Urinary bladder (tissue), 4 donors: ENCODE measurements around the gene TBX15. TPM values are rescaled to one million over a fixed set of nuclear protein-coding genes. Genes with fewer than 3 reads are reported as not detected.

Experiments
- DNase-seq: peaks from one replicate; pipeline ENCODE4 v3.0.0-alpha.2; 2015; ENCODE audit errors: extremely low spot score
- H3K27ac ChIP-seq: one replicate; pipeline ENCODE4 v1.5.1; 2013; ENCODE audit warnings: low read depth, mild to moderate bottlenecking, moderate library complexity
- H3K36me3 ChIP-seq: one replicate; pipeline ENCODE4 v1.6.1; 2013; ENCODE audit warnings: mild to moderate bottlenecking, moderate library complexity; ENCODE audit not compliant: insufficient read depth
- H3K4me1 ChIP-seq: one replicate; pipeline ENCODE4 v1.6.1; 2013; ENCODE audit warnings: mild to moderate bottlenecking, moderate library complexity; ENCODE audit not compliant: insufficient read depth
- H3K4me3 ChIP-seq: one replicate; pipeline ENCODE4 v1.5.1; 2013; ENCODE audit warnings: low read depth, low read length
- WGBS: extraction: QIAGEN DNeasy Blood & Tissue Kit; methylation state at CpG from one replicate; pipeline ENCODE4 v1.1.7; 2013; 5-methylcytosine and 5-hydroxymethylcytosine counted together
- polyA plus RNA-seq: library from polyadenylated mRNA; stranded (reverse); fragments of 200-250 nt; gene quantifications from one replicate; pipeline ENCODE4 v1.2.3, GENCODE V29; 2013
- total RNA-seq: library from RNA; depleted of rRNA; stranded (reverse); fragments of >200 nt; gene quantifications from one replicate; pipeline ENCODE4 v1.2.3, GENCODE V29; 2014
- donor health status: healthy with polysubstance abuse.
- donor health status: healthy.

The TBX15 gene
- total RNA-seq (5.2 TPM), polyA plus RNA-seq (0.38 TPM)

- H3K4me1 ChIP-seq: no peaks in the 10 kb centered on the region
- WGBS: 11% methylated on average over 31 of the region's 31 CpGs
- H3K4me3 ChIP-seq: peak within 1 kb of the TSS; percentile 22
- no peak within 1 kb of the TSS for H3K27ac ChIP-seq
- H3K36me3 ChIP-seq: no peaks in the 10 kb centered on the region
- no peak for DNase-seq
Observed at GRCh38 chr1:118988186-118989005, at the start of gene TBX15. Gene TBX15, minus strand, starts transcription at chr1:118988343. Its CDS starts 548 bp downstream, at chr1:118987795.

- H3K36me3 ChIP-seq: peaks cover 3% of the 10 kb centered on the region
- DNase-seq: no peak
- H3K27ac ChIP-seq: no peak overlapping the region
- no peaks in the 10 kb centered on the region for H3K4me1 ChIP-seq
- H3K4me3 ChIP-seq: no peak overlapping the region
Observed at GRCh38 chr1:119034359-119034758, 46.2 kb upstream of the TBX15 start.

- WGBS: 98% methylated on average over 22 of the region's 22 CpGs
- Histone ChIP-seq H3K36me3 (peaks cover 3% of the 10 kb centered on the region), H3K4me3 (no peak overlapping the region), H3K4me1 (no peaks in the 10 kb centered on the region), H3K27ac (no peak overlapping the region)
- DNase-seq: no peak
Observed at GRCh38 chr1:119032986-119033385, 44.8 kb upstream of the TBX15 start.

- Histone ChIP-seq H3K4me3 (no peak overlapping the region), H3K36me3 (peaks cover 4% of the 10 kb centered on the region), H3K4me1 (no peaks in the 10 kb centered on the region), H3K27ac (no peak overlapping the region)
- no peak for DNase-seq
- WGBS: 97% methylated on average over 1 of the region's 1 CpG
Observed at GRCh38 chr1:119027759-119028158, 39.6 kb upstream of the TBX15 start.

- H3K4me1 ChIP-seq: no peaks in the 10 kb centered on the region
- no peak for DNase-seq
- no peak overlapping the region for H3K27ac ChIP-seq
- peaks cover 4% of the 10 kb centered on the region for H3K36me3 ChIP-seq
- 79% methylated on average over 5 of the region's 5 CpGs for WGBS
- H3K4me3 ChIP-seq: no peak overlapping the region
Observed at GRCh38 chr1:119026956-119027355, 38.8 kb upstream of the TBX15 start.

GRCh38 chr1:119015547-119015946, 27.4 kb upstream of the TBX15 start:
- H3K4me1 ChIP-seq: no peaks in the 10 kb centered on the region
- H3K27ac ChIP-seq: no peak overlapping the region
- 87% methylated on average over 2 of the region's 2 CpGs for WGBS
- no peak overlapping the region for H3K4me3 ChIP-seq
- no peak for DNase-seq
- no peaks in the 10 kb centered on the region for H3K36me3 ChIP-seq

- WGBS: 83% methylated on average over 5 of the region's 5 CpGs
- H3K4me3 ChIP-seq: no peak overlapping the region
- H3K27ac ChIP-seq: no peak overlapping the region
- H3K36me3 ChIP-seq: no peaks in the 10 kb centered on the region
- peaks cover 2% of the 10 kb centered on the region for H3K4me1 ChIP-seq
- DNase-seq: no peak
Observed at GRCh38 chr1:119012383-119012782, 24.2 kb upstream of the TBX15 start.

- WGBS: 90% methylated on average over 3 of the region's 3 CpGs
- peaks cover 5% of the 10 kb centered on the region for H3K4me1 ChIP-seq
- no peak overlapping the region for H3K4me3 ChIP-seq
- H3K36me3 ChIP-seq: no peaks in the 10 kb centered on the region
- no peak for DNase-seq
- no peak overlapping the region for H3K27ac ChIP-seq
Observed at GRCh38 chr1:119011706-119012105, 23.6 kb upstream of the TBX15 start.

- H3K27ac ChIP-seq: no peak overlapping the region
- H3K4me3 ChIP-seq: no peak overlapping the region
- no peaks in the 10 kb centered on the region for H3K36me3 ChIP-seq
- peaks cover 5% of the 10 kb centered on the region for H3K4me1 ChIP-seq
- WGBS: 95% methylated on average over 2 of the region's 2 CpGs
- no peak for DNase-seq
Observed at GRCh38 chr1:119011116-119011515, 23.0 kb upstream of the TBX15 start.

GRCh38 chr1:119010201-119010600, 22.1 kb upstream of the TBX15 start:
- no peak for DNase-seq
- 62% methylated on average over 1 of the region's 1 CpG for WGBS

GRCh38 chr1:119009312-119009655, 21.1 kb upstream of the TBX15 start:
- peaks cover 5% of the 10 kb centered on the region for H3K4me1 ChIP-seq
- H3K36me3 ChIP-seq: no peaks in the 10 kb centered on the region
- no peak overlapping the region for H3K27ac ChIP-seq
- whole genome bisulfite sequencing: 17% methylated on average over 2 of the region's 2 CpGs
- no peak overlapping the region for H3K4me3 ChIP-seq
- no peak for DNase-seq

More at GRCh38 chr1:119010201-119010600, 22.1 kb upstream of the TBX15 start:
- Histone ChIP-seq H3K27ac (no peak overlapping the region), H3K4me1 (peaks cover 5% of the 10 kb centered on the region), H3K4me3 (no peak overlapping the region), H3K36me3 (no peaks in the 10 kb centered on the region)

GRCh38 chr1:119008483-119009311, 20.6 kb upstream of the TBX15 start:
- WGBS: 4% methylated on average over 22 of the region's 22 CpGs
- no peak overlapping the region for H3K27ac ChIP-seq
- DNase-seq: no peak

GRCh38 chr1:119007670-119008482, 19.7 kb upstream of the TBX15 start:
- Histone ChIP-seq H3K4me3 (peak overlapping the region; percentile 33), H3K4me1 (peaks cover 5% of the 10 kb centered on the region), H3K27ac (no peak overlapping the region), H3K36me3 (no peaks in the 10 kb centered on the region)
- WGBS: 9% methylated on average over 61 of the region's 61 CpGs
- no peak for DNase-seq

More at GRCh38 chr1:119008483-119009311, 20.6 kb upstream of the TBX15 start:
- peak overlapping the region; percentile 33 for H3K4me3 ChIP-seq
- H3K36me3 ChIP-seq: no peaks in the 10 kb centered on the region
- peaks cover 5% of the 10 kb centered on the region for H3K4me1 ChIP-seq
